Activated T-helper 9 cell treated with anti-CD3 and anti-CD28 coated beads, Interleukin-2, amount 50 U/mL, for 16 hours (primary cell): Measurements from ENCODE around the gene ASF1B.

Experiments
- DNase-seq: peaks from one replicate; pipeline ENCODE4 v3.0.0-alpha.2; 2020; ENCODE audit warnings: low read depth

ASF1B gene

GRCh38 chr19:14107581-14108461 is 28.6 kb downstream of the ASF1B start:
- no peak for DNase-seq

GRCh38 chr19:14106840-14107239 is 29.5 kb downstream of the ASF1B start:
- no peak for DNase-seq

- no peak for DNase-seq
These were observed 30.7 kb downstream of the ASF1B start for GRCh38 chr19:14105680-14106079.

- DNase-seq, result no peak
These were observed 33.1 kb downstream of the ASF1B start for GRCh38 chr19:14103310-14103709.

GRCh38 chr19:14102756-14103155 is 33.6 kb downstream of the ASF1B start:
- no peak for DNase-seq

- DNase-seq, result no peak
These were observed 34.2 kb downstream of the ASF1B start for GRCh38 chr19:14102102-14102696.

GRCh38 chr19:14101003-14101545 is 35.3 kb downstream of the ASF1B start:
- no peak for DNase-seq

GRCh38 chr19:14097532-14098151 is 38.7 kb downstream of the ASF1B start:
- DNase-seq, result no peak

- no peak for DNase-seq
These were observed 40.0 kb downstream of the ASF1B start for GRCh38 chr19:14096272-14096992.

GRCh38 chr19:14094854-14095253 is 41.5 kb downstream of the ASF1B start:
- DNase-seq, result no peak

GRCh38 chr19:14093117-14093823 is 43.1 kb downstream of the ASF1B start:
- DNase-seq, result no peak

- no peak for DNase-seq
These were observed 44.5 kb downstream of the ASF1B start for GRCh38 chr19:14091813-14092462.

GRCh38 chr19:14091081-14091812 is 45.1 kb downstream of the ASF1B start:
- peak; percentile 36 for DNase-seq

- DNase-seq, result peak; percentile 78
These were observed 45.8 kb downstream of the ASF1B start, which contains the start of gene SAMD1 for GRCh38 chr19:14090509-14091080. SAMD1 (minus strand) TSS chr19:14090751.

GRCh38 chr19:14089662-14090508 is 46.5 kb downstream of the ASF1B start:
- DNase-seq, result peak; percentile 36

- no peak for DNase-seq
These were observed 47.1 kb downstream of the ASF1B start for GRCh38 chr19:14089412-14089661.

- no peak for DNase-seq
These were observed 47.6 kb downstream of the ASF1B start for GRCh38 chr19:14088634-14089411.

GRCh38 chr19:14086098-14086497 is 50.3 kb downstream of the ASF1B start:
- no peak for DNase-seq
